Neural progenitor cell (in vitro differentiated cells): ENCODE measurements around the gene TINCR.

Experiments used
- EZH2 ChIP-seq: fragments of 200-600 bp; sonication (generic); IDR thresholded peaks from 2 replicates; pipeline ENCODE4 v1.6.1; 2017; ENCODE audit warnings: antibody characterized with exemption, mild to moderate bottlenecking, moderate library complexity
- TF ChIP-seq, protein P1 (sequence below): fragments of 200-600 bp; sonication (generic); IDR thresholded peaks from 2 replicates; pipeline ENCODE4 v1.5.1; 2017; ENCODE audit warnings: antibody characterized with exemption, mild to moderate bottlenecking

DNA sequence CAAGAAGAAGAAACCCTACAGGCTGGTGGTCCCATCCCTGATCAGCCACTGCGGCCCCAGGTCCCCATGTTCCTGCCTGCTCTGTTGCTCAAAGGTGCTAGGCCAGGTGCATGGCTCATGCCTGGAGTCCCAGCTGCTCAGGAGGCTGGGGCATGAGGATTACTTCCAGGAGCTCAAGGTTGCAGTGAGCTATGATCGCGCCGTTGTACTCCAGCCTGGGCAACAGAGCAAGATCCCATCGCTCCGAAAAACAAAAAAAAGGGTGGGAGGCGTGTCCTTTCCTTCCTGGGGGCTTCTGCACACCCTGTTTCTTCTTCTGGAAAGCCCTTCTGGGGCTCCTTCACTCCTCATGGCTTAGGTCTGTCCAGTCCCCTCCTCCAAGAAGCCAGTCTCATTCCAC, 11.9 kb upstream of the TINCR start:
- TF ChIP-seq, protein P1, sequence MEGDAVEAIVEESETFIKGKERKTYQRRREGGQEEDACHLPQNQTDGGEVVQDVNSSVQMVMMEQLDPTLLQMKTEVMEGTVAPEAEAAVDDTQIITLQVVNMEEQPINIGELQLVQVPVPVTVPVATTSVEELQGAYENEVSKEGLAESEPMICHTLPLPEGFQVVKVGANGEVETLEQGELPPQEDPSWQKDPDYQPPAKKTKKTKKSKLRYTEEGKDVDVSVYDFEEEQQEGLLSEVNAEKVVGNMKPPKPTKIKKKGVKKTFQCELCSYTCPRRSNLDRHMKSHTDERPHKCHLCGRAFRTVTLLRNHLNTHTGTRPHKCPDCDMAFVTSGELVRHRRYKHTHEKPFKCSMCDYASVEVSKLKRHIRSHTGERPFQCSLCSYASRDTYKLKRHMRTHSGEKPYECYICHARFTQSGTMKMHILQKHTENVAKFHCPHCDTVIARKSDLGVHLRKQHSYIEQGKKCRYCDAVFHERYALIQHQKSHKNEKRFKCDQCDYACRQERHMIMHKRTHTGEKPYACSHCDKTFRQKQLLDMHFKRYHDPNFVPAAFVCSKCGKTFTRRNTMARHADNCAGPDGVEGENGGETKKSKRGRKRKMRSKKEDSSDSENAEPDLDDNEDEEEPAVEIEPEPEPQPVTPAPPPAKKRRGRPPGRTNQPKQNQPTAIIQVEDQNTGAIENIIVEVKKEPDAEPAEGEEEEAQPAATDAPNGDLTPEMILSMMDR = no peak
- TF ChIP-seq EZH2 = no peak
